IMR-90 (cell line): ENCODE measurements around the gene OR1M1. TPM values are rescaled to one million over a fixed set of nuclear protein-coding genes. Genes with fewer than 3 reads are reported as not detected.

Experiments
- ATAC-seq: fragments of 200-7000 bp; cut with Tn5 transposase; 2 replicates; pipeline ENCODE4 v1.9.1; 2020; ENCODE audit warnings: low read depth, mild to moderate bottlenecking, moderate library complexity
- BruUV-seq: library from RNA; stranded (reverse); fragments of 400-500 nt; replicated peaks from 2 replicates; lab custom pipeline; 2021; lab: Mats Ljungman, UMichigan
- CTCF ChIA-PET: fragments of 300-600 bp; formaldehyde crosslinking; extraction: SDS; loops from one replicate; lab custom pipeline; 2021; ENCODE audit warnings: antibody characterized with exemption; lab: Yijun Ruan, JAX
- POLR2A ChIA-PET: fragments of 300-600 bp; sonication (Branson Sonifier 250); formaldehyde crosslinking; loops from one replicate; lab custom pipeline; 2022; ENCODE audit warnings: antibody characterized with exemption; ENCODE audit not compliant: unreplicated experiment; lab: Charles Lee
- DNase-seq: peaks from one replicate; pipeline ENCODE4 v3.0.0; 2013
- H2AFZ ChIP-seq: replicated peaks from 2 replicates; pipeline ENCODE3; 2013; ENCODE audit warnings: low read length, mild to moderate bottlenecking; ENCODE audit not compliant: poor library complexity
- H2AK5ac ChIP-seq: 2 replicates; pipeline ENCODE4 v1.6.1; 2013; ENCODE audit warnings: low read depth, low read length, inconsistent platforms
- H2AK9ac ChIP-seq: replicated peaks from 2 replicates; pipeline ENCODE3; 2013; ENCODE audit warnings: mild to moderate bottlenecking, low read depth, low read length, moderate library complexity; ENCODE audit not compliant: poor library complexity
- H2BK120ac ChIP-seq: 2 replicates; pipeline ENCODE4 v1.6.1; 2013; ENCODE audit warnings: low read depth, low read length, inconsistent platforms
- H2BK15ac ChIP-seq: 3 replicates; pipeline ENCODE4 v1.6.1; 2013; ENCODE audit warnings: low read depth, low read length, inconsistent platforms
- H2BK20ac ChIP-seq: 2 replicates; pipeline ENCODE4 v1.6.1; 2013; ENCODE audit warnings: low read depth, mild to moderate bottlenecking, inconsistent platforms, low read length, moderate library complexity
- H2BK5ac ChIP-seq: 2 replicates; pipeline ENCODE4 v1.6.1; 2013; ENCODE audit warnings: mild to moderate bottlenecking, low read depth, low read length, inconsistent platforms; ENCODE audit not compliant: poor library complexity, severe bottlenecking
- H3K14ac ChIP-seq: replicated peaks from 2 replicates; pipeline ENCODE4 v1.6.1; 2013; ENCODE audit warnings: low read depth, low read length, inconsistent platforms
- H3K18ac ChIP-seq: 2 replicates; pipeline ENCODE4 v1.6.1; 2013; ENCODE audit warnings: low read depth, low read length, control low read depth
- H3K23ac ChIP-seq: 2 replicates; pipeline ENCODE4 v1.6.1; 2013; ENCODE audit warnings: low read depth, low read length, inconsistent platforms
- H3K27ac ChIP-seq: 2 replicates; pipeline ENCODE4 v1.5.1; 2013; ENCODE audit warnings: mild to moderate bottlenecking, control low read depth, low read length; ENCODE audit not compliant: insufficient read depth
- H3K27me3 ChIP-seq: 2 replicates; pipeline ENCODE4 v1.6.1; 2013; ENCODE audit warnings: low read length; ENCODE audit not compliant: control insufficient read depth, insufficient read depth
- H3K36me3 ChIP-seq: 2 replicates; pipeline ENCODE4 v1.6.1; 2013; ENCODE audit warnings: low read length, mixed read lengths; ENCODE audit not compliant: control insufficient read depth, insufficient read depth
- H3K4ac ChIP-seq: 2 replicates; pipeline ENCODE4 v1.6.1; 2013; ENCODE audit warnings: low read depth, low read length, inconsistent platforms
- H3K4me1 ChIP-seq: 2 replicates; pipeline ENCODE4 v1.6.1; 2013; ENCODE audit warnings: low read length, mixed read lengths; ENCODE audit not compliant: control insufficient read depth, insufficient read depth
- H3K4me2 ChIP-seq: 2 replicates; pipeline ENCODE4 v1.6.1; 2013; ENCODE audit warnings: low read depth, mild to moderate bottlenecking, control low read depth, low read length, moderate library complexity
- H3K4me3 ChIP-seq: 2 replicates; pipeline ENCODE4 v1.5.1; 2013; ENCODE audit warnings: low read depth, mild to moderate bottlenecking, control low read depth, low read length, moderate library complexity; ENCODE audit not compliant: insufficient read depth
- H3K56ac ChIP-seq: 2 replicates; pipeline ENCODE4 v1.6.1; 2013; ENCODE audit warnings: low read length, inconsistent platforms; ENCODE audit not compliant: insufficient read depth; ENCODE audit errors: extremely low read depth
- H3K79me1 ChIP-seq, 2 experiments: 2 replicates each; pipeline ENCODE4 v1.6.1; 2013; ENCODE audit warnings: low read length in 2 of 2, inconsistent platforms in 1 of 2, low read depth in 1 of 2
- H3K9ac ChIP-seq: 2 replicates; pipeline ENCODE4 v1.6.1; 2013; ENCODE audit warnings: low read depth, low read length, control low read depth
- H3K9me1 ChIP-seq: 2 replicates; pipeline ENCODE4 v1.6.1; 2013; ENCODE audit warnings: low read length, inconsistent platforms; ENCODE audit not compliant: insufficient read depth
- H3K9me3 ChIP-seq: 2 replicates; pipeline ENCODE4 v1.6.1; 2013; ENCODE audit warnings: low read length; ENCODE audit not compliant: control insufficient read depth, insufficient read depth
- H4K20me1 ChIP-seq: 2 replicates; pipeline ENCODE4 v1.6.1; 2013; ENCODE audit warnings: low read length, inconsistent platforms; ENCODE audit not compliant: insufficient read depth
- H4K5ac ChIP-seq: 2 replicates; pipeline ENCODE4 v1.6.1; 2013; ENCODE audit warnings: mild to moderate bottlenecking, low read depth, low read length, control low read depth
- H4K8ac ChIP-seq, 2 experiments: 2 replicates each; pipeline ENCODE4 v1.6.1; 2013; ENCODE audit warnings: low read depth in 2 of 2, low read length in 2 of 2, control low read depth in 1 of 2, inconsistent platforms in 1 of 2
- H4K91ac ChIP-seq: 2 replicates; pipeline ENCODE4 v1.6.1; 2013; ENCODE audit warnings: low read depth, low read length, inconsistent platforms; ENCODE audit not compliant: insufficient read depth
- BHLHE40 ChIP-seq: fragments of 150-350 bp; IDR thresholded peaks from 2 replicates; pipeline ENCODE4 v1.6.1; 2016; ENCODE audit warnings: mild to moderate bottlenecking, low read depth, low read length
- CEBPB ChIP-seq: IDR thresholded peaks from 2 replicates; pipeline ENCODE4 v1.6.1; 2012; ENCODE audit warnings: low read depth, low read length, improper control_type of control experiment
- CHD1 ChIP-seq: IDR thresholded peaks from 2 replicates; pipeline ENCODE4 v1.6.1; 2012; ENCODE audit warnings: low read depth, low read length, improper control_type of control experiment
- CTCF ChIP-seq: conservative IDR thresholded peaks from 2 replicates; pipeline ENCODE4 v1.5.1; 2012; ENCODE audit warnings: mild to moderate bottlenecking, low read depth, low read length, improper control_type of control experiment
- FOS ChIP-seq: fragments of 150-350 bp; IDR thresholded peaks from 2 replicates; pipeline ENCODE4 v1.6.1; 2016; ENCODE audit warnings: low read depth, low read length
- MAZ ChIP-seq: IDR thresholded peaks from 2 replicates; pipeline ENCODE4 v1.6.1; 2012; ENCODE audit warnings: low read depth, mild to moderate bottlenecking, low read length, improper control_type of control experiment, moderate library complexity, borderline replicate concordance
- MXI1 ChIP-seq: IDR thresholded peaks from 2 replicates; pipeline ENCODE4 v1.6.1; 2012; ENCODE audit warnings: low read depth, mild to moderate bottlenecking, low read length, moderate library complexity, borderline replicate concordance
- NFE2L2 ChIP-seq: fragments of 150-350 bp; IDR thresholded peaks from 2 replicates; pipeline ENCODE4 v1.6.1; 2016; ENCODE audit warnings: low read depth, mild to moderate bottlenecking, low read length
- POLR2A ChIP-seq: IDR thresholded peaks from 2 replicates; pipeline ENCODE4 v1.6.1; 2012; ENCODE audit warnings: mild to moderate bottlenecking, low read depth, low read length
- RCOR1 ChIP-seq: IDR thresholded peaks from 2 replicates; pipeline ENCODE4 v1.6.1; 2012; ENCODE audit warnings: mild to moderate bottlenecking, low read length, improper control_type of control experiment; ENCODE audit not compliant: insufficient replicate concordance
- RFX5 ChIP-seq: IDR thresholded peaks from 2 replicates; pipeline ENCODE4 v1.8.0; 2012; ENCODE audit warnings: low read depth, mild to moderate bottlenecking, low read length, moderate library complexity
- SMC3 ChIP-seq: fragments of 150-350 bp; IDR thresholded peaks from 2 replicates; pipeline ENCODE4 v1.6.1; 2016; ENCODE audit warnings: low read depth, mild to moderate bottlenecking, antibody characterized with exemption, low read length, moderate library complexity
- USF2 ChIP-seq: fragments of 150-350 bp; IDR thresholded peaks from 2 replicates; pipeline ENCODE4 v1.6.1; 2017; ENCODE audit warnings: mild to moderate bottlenecking, antibody characterized with exemption, low read length, low read depth
- WGBS, 2 experiments: methylation state at CpG; one replicate each; pipeline versions ENCODE4 v1.1.5 to v1.1.7; 2013; ENCODE audit warnings: missing lambda C conversion rate in 2 of 2; ENCODE audit not compliant: insufficient read length in 1 of 2; ENCODE audit errors: extremely low coverage in 2 of 2; 5-methylcytosine and 5-hydroxymethylcytosine counted together
- dilution Hi-C: fragments of 300-500 bp; cut with HindIII; formaldehyde crosslinking; loops from one replicate; pipeline ENCODE4 v1.14.3; 2018; ENCODE audit warnings: low sequenced_read_pairs; ENCODE audit not compliant: unreplicated experiment
- in situ Hi-C: fragments of 300-500 bp; cut with MboI; formaldehyde crosslinking; loops from 3 replicates; pipeline ENCODE4 v1.14.3; 2019; ENCODE audit warnings: low sequenced_read_pairs, inconsistent platforms, mixed read lengths
- intact Hi-C: fragments of 100-400 bp; cut with micrococcal nuclease; formaldehyde crosslinking; loops from 2 replicates; pipeline ENCODE4 v1.10.0; 2022
- polyA plus RNA-seq, 3 experiments: library from polyadenylated mRNA; depleted of rRNA; stranded (reverse); fragments of >200 nt; gene quantifications; 2 replicates each; pipeline ENCODE4 v1.2.3, GENCODE V29; 2012; ENCODE audit warnings: low replicate concordance in 1 of 3
- total RNA-seq: library from RNA; depleted of rRNA; stranded (reverse); fragments of >200 nt; gene quantifications from 2 replicates; pipeline ENCODE4 v1.2.3, GENCODE V29; 2012

OR1M1 gene
- total and polyA plus RNA-seq, 2 of the 4 experiments (the other 2 are of a cell fraction), result not detected

GRCh38 chr19:9109959-9110358 is 23.1 kb downstream of the OR1M1 start:
- WGBS, 2 experiments, result no CpG with 5 or more reads among the region's 2 CpGs
- H4K20me1 ChIP-seq, result no peaks in the 10 kb centered on the region
- H3K4me2 ChIP-seq, result no peak overlapping the region
- peaks cover 10% of the 10 kb centered on the region for H3K9me3 ChIP-seq
- TF ChIP-seq SMC3 (no peak), CHD1 (no peak), NFE2L2 (no peak), FOS (no peak), CEBPB (no peak), CTCF (no peak), MXI1 (no peak), POLR2A (no peak), RCOR1 (no peak), MAZ (no peak), BHLHE40 (no peak), USF2 (no peak), RFX5 (no peak)
- no peak overlapping the region for H3K23ac ChIP-seq
- H2BK120ac ChIP-seq, result no peak overlapping the region
- intact Hi-C loops, result no loop called here
- H3K9me1 ChIP-seq, result no peaks in the 10 kb centered on the region
- no peak overlapping the region for H2AK9ac ChIP-seq
- H3K27ac ChIP-seq, result no peak overlapping the region
- no peak overlapping the region for H3K18ac ChIP-seq
- no peak overlapping the region for H4K5ac ChIP-seq
- H2AK5ac ChIP-seq, result no peak overlapping the region
- dilution Hi-C loops, result no loop called here
- H3K79me1 ChIP-seq, result no peaks in the 10 kb centered on the region
- BruUV-seq, result no TSS peak
- no peak overlapping the region for H3K9ac ChIP-seq
- CTCF ChIA-PET, result no interaction called here
- in situ Hi-C loops, result no loop called here
- no peaks in the 10 kb centered on the region for H3K36me3 ChIP-seq
- no peak overlapping the region for H3K4ac ChIP-seq
- ATAC-seq (no peak), DNase-seq (no peak)
- no peaks in the 10 kb centered on the region for H3K4me1 ChIP-seq
- no peak overlapping the region for H2BK15ac ChIP-seq
- no peak overlapping the region for H2AFZ ChIP-seq
- H3K14ac ChIP-seq, result no peak overlapping the region
- POLR2A ChIA-PET, result no interaction called here
- no peaks in the 10 kb centered on the region for H3K27me3 ChIP-seq
- no peak overlapping the region for H2BK5ac ChIP-seq
- H4K91ac ChIP-seq, result no peak overlapping the region
- no peak overlapping the region for H3K56ac ChIP-seq
- no peak overlapping the region for H2BK20ac ChIP-seq
- no peak overlapping the region for H4K8ac ChIP-seq
- H3K4me3 ChIP-seq, result no peak overlapping the region
